DOHH2 (cell line): Measurements from ENCODE around the gene SLC17A9.

ENCODE experiments used
- H3F3A ChIP-seq: fragments of 200-600 bp; sonication (generic), shearing (Covaris generic); 2 replicates; pipeline ENCODE4 v1.6.0; 2016; ENCODE audit warnings: antibody characterized with exemption, mild to moderate bottlenecking; ENCODE audit not compliant: control insufficient read depth, insufficient read depth
- H3K27ac ChIP-seq: fragments of 200-600 bp; sonication (generic); 2 replicates; pipeline ENCODE4 v1.5.1; 2014; ENCODE audit warnings: low read depth, mild to moderate bottlenecking, low read length, moderate library complexity
- H3K27me3 ChIP-seq: fragments of 200-600 bp; sonication (generic); 2 replicates; pipeline ENCODE4 v1.6.1; 2014; ENCODE audit warnings: mild to moderate bottlenecking, low read length, mixed read lengths; ENCODE audit not compliant: control insufficient read depth
- H3K36me3 ChIP-seq: fragments of 200-600 bp; sonication (generic); 2 replicates; pipeline ENCODE4 v1.6.1; 2014; ENCODE audit warnings: mild to moderate bottlenecking, low read length, moderate library complexity, mixed read lengths; ENCODE audit not compliant: control insufficient read depth
- H3K4me1 ChIP-seq: fragments of 200-600 bp; sonication (generic); 2 replicates; pipeline ENCODE4 v1.6.1; 2014; ENCODE audit warnings: mild to moderate bottlenecking, low read length, mixed read lengths; ENCODE audit not compliant: control insufficient read depth
- H3K4me2 ChIP-seq: fragments of 200-600 bp; sonication (generic); 2 replicates; pipeline ENCODE4 v1.6.0; 2014; ENCODE audit warnings: mild to moderate bottlenecking, low read length, moderate library complexity
- H3K4me3 ChIP-seq: fragments of 200-600 bp; sonication (generic); 2 replicates; pipeline ENCODE4 v1.5.1; 2014; ENCODE audit warnings: mild to moderate bottlenecking, low read length, mixed read lengths
- H3K79me2 ChIP-seq: fragments of 200-600 bp; sonication (generic); 2 replicates; pipeline ENCODE4 v1.6.1; 2014; ENCODE audit warnings: mild to moderate bottlenecking, low read length, mixed read lengths; ENCODE audit not compliant: control insufficient read depth
- H3K9me2 ChIP-seq: fragments of 200-600 bp; sonication (generic); replicated peaks from 2 replicates; pipeline ENCODE4 v1.6.1; 2014; ENCODE audit warnings: mild to moderate bottlenecking, low read length, mixed read lengths; ENCODE audit not compliant: control insufficient read depth
- H3K9me3 ChIP-seq: fragments of 200-600 bp; sonication (generic); 2 replicates; pipeline ENCODE4 v1.6.1; 2014; ENCODE audit warnings: antibody characterized with exemption, low read length, mixed read lengths; ENCODE audit not compliant: control insufficient read depth, insufficient read depth
- H4K20me1 ChIP-seq: fragments of 200-600 bp; sonication (generic); 2 replicates; pipeline ENCODE4 v1.6.0; 2014; ENCODE audit warnings: low read depth, mild to moderate bottlenecking, antibody characterized with exemption, low read length, moderate library complexity; ENCODE audit not compliant: control insufficient read depth, insufficient read depth
- CTCF ChIP-seq: fragments of 200-600 bp; sonication (generic); IDR thresholded peaks from one replicate; pipeline ENCODE4 v1.5.1; 2014; ENCODE audit warnings: antibody characterized with exemption, mild to moderate bottlenecking, low read depth, low read length; ENCODE audit not compliant: poor library complexity, severe bottlenecking
- EZH2phosphoT487 ChIP-seq: fragments of 200-600 bp; sonication (generic); IDR thresholded peaks from 2 replicates; pipeline ENCODE4 v1.6.1; 2017; ENCODE audit warnings: borderline replicate concordance, mild to moderate bottlenecking, antibody characterized with exemption, low read length, moderate library complexity, mixed read lengths

The SLC17A9 gene

GRCh38 chr20:62911701-62912280 lies 40.7 kb upstream of the SLC17A9 start:
- H4K20me1 ChIP-seq: peaks cover 39% of the 10 kb centered on the region

GRCh38 chr20:62913043-62913630 lies 39.4 kb upstream of the SLC17A9 start:
- Histone ChIP-seq H3K4me1 (peaks cover 17% of the 10 kb centered on the region), H3K27ac (no peak overlapping the region), H3K9me3 (no peaks in the 10 kb centered on the region), H3K36me3 (peaks cover 89% of the 10 kb centered on the region), H3F3A (peaks cover 3% of the 10 kb centered on the region), H3K4me2 (no peak overlapping the region), H3K9me2 (no peaks in the 10 kb centered on the region), H4K20me1 (peaks cover 44% of the 10 kb centered on the region), H3K27me3 (no peaks in the 10 kb centered on the region), H3K79me2 (peaks cover 99% of the 10 kb centered on the region), H3K4me3 (no peak overlapping the region)
- TF ChIP-seq EZH2phosphoT487: no peak
- no peak for TF ChIP-seq CTCF

More at GRCh38 chr20:62911701-62912280, 40.7 kb upstream of the SLC17A9 start:
- no peak overlapping the region for H3K4me3 ChIP-seq
- no peak overlapping the region for H3K4me2 ChIP-seq
- H3K36me3 ChIP-seq: peaks cover 90% of the 10 kb centered on the region
- peaks cover 99% of the 10 kb centered on the region for H3K79me2 ChIP-seq
- H3F3A ChIP-seq: peaks cover 3% of the 10 kb centered on the region
- no peak overlapping the region for H3K27ac ChIP-seq
- H3K4me1 ChIP-seq: peaks cover 3% of the 10 kb centered on the region
- no peak for TF ChIP-seq CTCF
- TF ChIP-seq EZH2phosphoT487: no peak
- no peaks in the 10 kb centered on the region for H3K9me3 ChIP-seq
- no peaks in the 10 kb centered on the region for H3K9me2 ChIP-seq
- H3K27me3 ChIP-seq: no peaks in the 10 kb centered on the region

- Histone ChIP-seq H3K27me3 (no peaks in the 10 kb centered on the region), H3K4me2 (no peak overlapping the region), H3K27ac (no peak overlapping the region), H3K9me2 (no peaks in the 10 kb centered on the region), H3K79me2 (peaks cover 100% of the 10 kb centered on the region), H4K20me1 (peaks cover 53% of the 10 kb centered on the region), H3F3A (peaks cover 14% of the 10 kb centered on the region), H3K4me1 (peaks cover 30% of the 10 kb centered on the region), H3K9me3 (no peaks in the 10 kb centered on the region), H3K36me3 (peaks cover 81% of the 10 kb centered on the region), H3K4me3 (no peak overlapping the region)
- TF ChIP-seq CTCF: no peak
- no peak for TF ChIP-seq EZH2phosphoT487
Observed at GRCh38 chr20:62914436-62914835, 38.1 kb upstream of the SLC17A9 start.
